Aorta (tissue), 5 donors: ENCODE measurements around the gene BAK1. TPM values are rescaled to one million over a fixed set of nuclear protein-coding genes. Genes with fewer than 3 reads are reported as not detected.
A peak's percentile ranks its signal among the peaks of the same experiment; 100 is the strongest.

Experiments
- ATAC-seq: fragments of 200-7000 bp; cut with Tn5 transposase; one replicate; pipeline ENCODE4 v1.9.1; 2022; ENCODE audit warnings: moderate library complexity; ENCODE audit not compliant: low FRiP score
- DNase-seq, 2 donors: peaks; one replicate each; pipeline ENCODE4 v3.0.0-alpha.2; 2020
- H3K27ac ChIP-seq, 2 donors: one replicate each; pipeline ENCODE4 v1.5.1; 2013; ENCODE audit warnings: low read length in 2 of 2, mild to moderate bottlenecking in 2 of 2, moderate library complexity in 2 of 2, control low read depth in 1 of 2, inconsistent platforms in 1 of 2, low read depth in 1 of 2
- H3K27me3 ChIP-seq, 2 donors: one replicate each; pipeline ENCODE4 v1.6.1; 2013; ENCODE audit warnings: control low read depth in 1 of 2, low read length in 1 of 2, mild to moderate bottlenecking in 1 of 2, moderate library complexity in 1 of 2; ENCODE audit not compliant: insufficient read depth in 2 of 2, control insufficient read depth in 1 of 2
- H3K36me3 ChIP-seq, 2 donors: one replicate each; pipeline ENCODE4 v1.6.1; 2013; ENCODE audit warnings: control low read depth in 1 of 2, low read length in 1 of 2, mild to moderate bottlenecking in 1 of 2; ENCODE audit not compliant: insufficient read depth in 2 of 2, control insufficient read depth in 1 of 2
- H3K4me1 ChIP-seq, 2 donors: one replicate each; pipeline ENCODE4 v1.6.1; 2013; ENCODE audit warnings: low read length in 2 of 2, control low read depth in 1 of 2, mild to moderate bottlenecking in 1 of 2, moderate library complexity in 1 of 2; ENCODE audit not compliant: insufficient read depth in 2 of 2, control insufficient read depth in 1 of 2
- H3K4me3 ChIP-seq, 2 donors: one replicate each; pipeline ENCODE4 v1.5.1; 2013; ENCODE audit warnings: low read length in 2 of 2, control low read depth in 1 of 2, mild to moderate bottlenecking in 1 of 2
- H3K9me3 ChIP-seq: one replicate; pipeline ENCODE4 v1.6.1; 2013; ENCODE audit warnings: mild to moderate bottlenecking, low read length; ENCODE audit not compliant: control insufficient read depth
- WGBS, 2 donors: extraction: QIAGEN DNeasy Blood & Tissue Kit; methylation state at CpG; one replicate each; pipeline ENCODE4 v1.1.7; 2013; 5-methylcytosine and 5-hydroxymethylcytosine counted together
- intact Hi-C, 2 donors: fragments of 100-400 bp; cut with DNase I; formaldehyde crosslinking; loops; one replicate each; pipeline versions ENCODE4 v1.14.2 to v1.15.0; 2022
- polyA plus RNA-seq, 2 donors: library from polyadenylated mRNA; stranded (reverse); fragments of 200-250 nt; gene quantifications; one replicate each; pipeline ENCODE4 v1.2.3, GENCODE V29; 2013
- total RNA-seq, 2 donors: library from RNA; stranded (reverse); fragmentation: NEBNext Ultra II Directional; extraction: Animal tissue kit (Norgen Biotek cat#: 25700); gene quantifications; one replicate each; pipeline ENCODE4 v1.2.1, GENCODE V29; 2021
- donor health status: healthy with polysubstance abuse.
- donor health status: Bipolar disorder and iron deficiency.
- donor health status: DM: no; HTN: no; CAD: no.
- donor health status: DM: no; HTN: no; CAD: no.
- donor health status: DM: yes; HTN: yes; CAD: no.

Gene BAK1
- total and polyA plus RNA-seq, 4 donors, result 12.4 to 21.8 (median 14.2) TPM

DNA sequence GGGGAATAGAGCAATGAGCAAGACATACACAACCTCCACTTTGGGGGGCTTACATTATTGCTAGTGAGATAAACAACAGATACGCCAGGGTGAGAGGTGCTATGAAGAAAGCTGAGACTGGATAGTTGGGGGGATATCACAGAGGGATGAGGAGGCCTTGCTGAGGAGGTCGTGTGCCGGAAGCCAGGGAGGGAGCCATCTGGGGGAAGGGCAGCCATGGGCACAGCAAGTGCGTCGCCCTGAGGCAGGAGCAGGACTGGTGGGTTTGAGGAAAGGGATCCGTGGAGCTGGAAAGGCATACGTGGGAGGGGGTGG lies 12.2 kb upstream of the BAK1 start:
- H3K27me3 ChIP-seq, result no peaks in the 10 kb centered on the region
- DNase-seq (no peak), ATAC-seq (no peak)
- intact Hi-C loops, result no loop called here
- no peaks in the 10 kb centered on the region for H3K9me3 ChIP-seq
- WGBS, 2 donors, result 90 to 91% methylated on average over 7 of the region's 7 CpGs
- H3K36me3 ChIP-seq, result no peaks in the 10 kb centered on the region
- no peak overlapping the region for H3K27ac ChIP-seq
- H3K4me3 ChIP-seq, result no peak overlapping the region
- H3K4me1 ChIP-seq, result no peaks in the 10 kb centered on the region

DNA sequence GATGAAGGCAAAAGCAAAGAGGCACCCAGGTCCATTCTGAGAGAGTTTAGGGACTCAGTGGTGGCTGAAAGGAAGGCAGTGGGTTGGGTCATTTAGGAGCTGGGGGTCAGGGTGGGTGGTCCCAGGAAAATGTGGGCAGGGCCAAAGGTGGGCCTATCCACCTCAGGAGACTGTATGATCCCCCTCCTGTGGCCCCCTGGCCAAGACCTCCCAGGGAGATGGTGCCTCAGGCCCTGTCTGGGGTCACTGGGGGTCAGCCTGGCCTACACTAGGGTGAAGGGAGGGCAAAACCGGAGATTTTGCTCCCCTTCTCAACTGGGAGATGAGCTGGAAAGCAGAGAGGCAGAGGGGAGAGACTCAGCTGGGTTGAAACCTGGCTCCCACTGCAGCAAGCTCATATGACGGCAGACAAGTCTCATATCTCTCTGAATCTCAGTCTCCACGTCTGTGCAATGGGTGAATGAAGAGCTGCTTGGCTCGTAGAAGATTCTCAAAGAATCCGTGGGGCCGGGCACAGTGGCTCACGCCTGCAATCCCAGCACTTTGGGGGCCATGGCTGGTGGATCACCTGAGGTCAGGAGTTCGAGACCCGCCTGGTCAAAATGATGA lies 11.5 kb upstream of the BAK1 start:
- Histone ChIP-seq H3K36me3 (no peaks in the 10 kb centered on the region), H3K4me3 (no peak overlapping the region), H3K27ac (no peak overlapping the region), H3K27me3 (no peaks in the 10 kb centered on the region), H3K9me3 (no peaks in the 10 kb centered on the region), H3K4me1 (no peaks in the 10 kb centered on the region)
- WGBS, 2 donors, result 95 to 96% methylated on average over 9 of the region's 9 CpGs
- ATAC-seq, result no peak
- DNase-seq, result no peak
- intact Hi-C loops, result no loop called here

DNA sequence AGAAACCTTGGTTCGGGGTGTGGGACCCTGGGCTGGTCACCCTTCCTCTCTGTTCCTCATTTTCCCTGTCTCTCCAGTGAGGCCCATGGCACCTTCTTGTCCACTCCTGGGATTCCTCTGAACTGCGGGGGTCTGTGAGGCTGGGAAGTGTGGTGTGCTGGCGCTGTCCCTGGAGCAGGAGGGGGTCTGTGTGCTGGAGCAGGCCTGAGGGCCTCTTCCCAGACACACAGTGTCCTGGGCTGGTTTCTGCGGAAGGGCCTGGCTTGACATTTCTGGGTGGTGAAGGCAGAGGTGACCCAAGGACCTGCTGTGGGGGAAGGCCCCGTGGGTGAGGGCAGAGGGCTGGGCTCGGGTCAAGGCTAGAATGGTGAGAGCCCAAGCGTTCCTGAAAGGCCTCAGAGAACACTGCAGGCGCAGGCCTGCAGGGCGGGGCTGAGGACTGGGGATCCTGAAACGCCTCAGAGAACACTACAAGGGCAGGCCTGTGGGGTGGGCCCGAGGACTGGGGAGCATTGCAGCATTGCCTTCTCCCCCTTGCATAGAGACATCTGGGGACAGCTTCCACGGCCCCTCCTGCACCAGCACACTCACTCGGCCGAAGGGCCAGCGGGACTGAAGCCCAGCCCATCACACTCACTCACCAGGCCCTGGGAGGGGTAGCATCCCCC lies 10.6 kb upstream of the BAK1 start:
- no peak for ATAC-seq
- H3K27ac ChIP-seq, result no peak overlapping the region
- H3K36me3 ChIP-seq, result no peaks in the 10 kb centered on the region
- H3K4me3 ChIP-seq, result no peak overlapping the region
- WGBS, 2 donors, result 78 to 79% methylated on average over 15 of the region's 15 CpGs
- no peaks in the 10 kb centered on the region for H3K27me3 ChIP-seq
- H3K4me1 ChIP-seq, result no peaks in the 10 kb centered on the region
- intact Hi-C loops, result no loop called here
- no peaks in the 10 kb centered on the region for H3K9me3 ChIP-seq
- no peak for DNase-seq

DNA sequence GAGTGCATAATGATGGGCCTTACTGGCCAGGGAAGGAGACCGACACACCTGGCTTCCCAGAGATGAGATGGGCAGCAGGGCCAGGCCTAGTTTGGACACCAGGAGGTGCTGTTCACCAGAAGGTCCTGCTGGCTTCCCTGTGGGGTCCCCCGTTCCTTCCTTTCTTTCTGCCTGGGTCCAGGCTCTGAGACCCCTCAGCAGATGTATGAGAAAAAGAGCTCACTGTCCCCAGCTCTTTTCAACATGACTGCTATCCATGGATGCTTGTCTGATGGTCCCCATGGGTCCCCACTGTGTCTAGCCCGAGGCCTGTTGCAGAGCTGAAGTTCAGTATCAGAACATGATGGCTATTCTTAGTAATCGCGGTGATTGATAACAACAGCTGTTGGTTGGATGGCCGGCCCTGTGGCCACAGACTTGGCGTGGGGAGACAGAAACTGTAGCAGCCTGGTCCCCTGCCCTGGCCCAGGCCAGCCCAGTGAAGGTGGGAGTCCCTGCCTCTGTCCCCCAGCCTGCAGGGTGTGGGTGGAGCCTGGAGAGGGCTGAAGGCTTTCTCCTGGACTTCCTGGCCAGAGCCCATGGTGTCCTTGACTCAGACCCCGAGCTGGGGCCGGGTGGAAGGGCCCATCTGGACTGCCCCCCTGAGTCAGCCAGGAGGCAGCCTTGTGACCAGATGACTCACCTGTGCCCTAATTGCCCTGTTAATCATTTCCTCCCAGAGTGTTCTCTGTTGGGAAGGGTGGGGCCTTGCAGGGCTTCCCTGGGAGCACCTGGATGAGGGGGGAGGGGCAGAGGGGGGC lies 9.9 kb upstream of the BAK1 start:
- Histone ChIP-seq H3K4me1 (no peaks in the 10 kb centered on the region), H3K27ac (no peak overlapping the region), H3K27me3 (no peaks in the 10 kb centered on the region), H3K9me3 (no peaks in the 10 kb centered on the region), H3K36me3 (no peaks in the 10 kb centered on the region), H3K4me3 (no peak overlapping the region)
- peak; percentile 62 to 84 for DNase-seq
- WGBS, 2 donors, result 62 to 63% methylated on average over 9 of the region's 9 CpGs
- peak; percentile 30 for ATAC-seq
- intact Hi-C loops, result loop anchor here in 1 of 2 donors (5.0 kb wide), 2 partner anchors 82 to 562 kb away; no protein-coding TSS in a partner anchor

DNA sequence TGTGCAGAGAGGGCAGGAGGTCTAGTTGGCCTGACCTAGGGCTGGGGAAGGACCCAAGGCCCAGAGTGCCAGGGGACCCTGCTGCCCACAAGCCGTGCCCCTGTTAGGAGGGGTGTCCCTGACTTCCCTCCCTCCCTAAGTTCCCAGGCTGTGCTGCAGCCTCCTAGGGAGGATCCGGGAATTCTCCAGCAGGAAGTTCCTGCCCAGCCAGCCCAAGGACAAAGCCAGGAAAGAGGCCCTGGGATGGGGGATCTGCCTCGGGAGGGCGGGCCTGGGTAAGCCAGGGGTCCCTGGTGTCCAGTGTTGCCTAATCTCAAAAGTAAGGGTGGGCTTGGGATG lies 9.3 kb upstream of the BAK1 start:
- H3K9me3 ChIP-seq, result no peaks in the 10 kb centered on the region
- no peaks in the 10 kb centered on the region for H3K36me3 ChIP-seq
- 77 to 78% methylated on average over 3 to 4 of the region's 4 CpGs for WGBS, 2 donors
- intact Hi-C loops, result loop anchor here in 1 of 2 donors (5.0 kb wide), 2 partner anchors 83 to 563 kb away; no protein-coding TSS in a partner anchor
- no peaks in the 10 kb centered on the region for H3K27me3 ChIP-seq
- H3K4me3 ChIP-seq, result no peak overlapping the region
- ATAC-seq (no peak), DNase-seq (no peak)
- H3K27ac ChIP-seq, result no peak overlapping the region
- H3K4me1 ChIP-seq, result no peaks in the 10 kb centered on the region

DNA sequence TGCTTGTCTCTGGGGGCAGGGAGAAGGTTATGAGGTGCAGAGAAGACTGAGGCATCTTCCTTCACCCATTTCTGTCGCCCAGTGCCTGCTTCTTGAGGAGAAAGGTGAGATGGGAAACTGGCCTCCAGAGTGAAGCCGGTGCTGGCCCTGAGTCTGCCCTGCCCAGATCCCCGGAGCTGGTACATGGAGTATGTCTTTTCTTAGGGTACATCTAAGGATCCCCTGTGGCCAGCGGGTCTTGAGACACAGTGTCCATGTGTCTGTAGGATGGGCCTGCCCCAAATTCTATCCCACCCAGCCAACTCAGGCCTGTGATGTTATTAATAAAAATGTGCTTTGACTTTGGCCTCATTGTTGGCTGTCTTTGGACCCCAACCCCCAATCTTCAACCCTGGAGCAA lies 8.8 kb upstream of the BAK1 start:
- 92 to 94% methylated on average over 4 of the region's 4 CpGs for WGBS, 2 donors
- ATAC-seq (no peak), DNase-seq (no peak)
- no peaks in the 10 kb centered on the region for H3K9me3 ChIP-seq
- no peaks in the 10 kb centered on the region for H3K4me1 ChIP-seq
- H3K27ac ChIP-seq, result no peak overlapping the region
- H3K4me3 ChIP-seq, result no peak overlapping the region
- H3K27me3 ChIP-seq, result no peaks in the 10 kb centered on the region
- intact Hi-C loops, result loop anchor here in 1 of 2 donors (5.0 kb wide), 2 partner anchors 83 to 563 kb away; no protein-coding TSS in a partner anchor
- no peaks in the 10 kb centered on the region for H3K36me3 ChIP-seq

DNA sequence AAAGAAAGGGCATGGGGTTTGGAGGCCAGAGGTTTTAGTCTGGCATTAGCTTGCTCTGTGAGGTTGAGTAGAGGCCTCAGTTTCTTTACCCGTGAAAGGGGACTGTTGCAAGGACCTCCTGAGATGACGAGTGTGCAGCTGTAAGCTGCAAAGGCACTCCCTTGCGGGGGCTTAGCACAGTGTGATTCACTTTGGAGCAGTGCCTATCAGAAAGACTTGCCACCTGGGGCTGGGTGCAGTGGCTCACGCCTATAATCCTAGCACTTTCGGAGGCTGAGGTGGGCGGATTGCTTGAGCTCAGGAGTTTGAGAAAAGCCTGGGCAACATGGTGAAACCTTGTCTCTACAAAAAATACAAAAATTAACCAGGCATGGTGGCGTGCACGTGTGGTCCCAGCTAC lies 7.5 kb upstream of the BAK1 start:
- H3K9me3 ChIP-seq, result no peaks in the 10 kb centered on the region
- no peak for ATAC-seq
- WGBS, 2 donors, result 86 to 87% methylated on average over 8 of the region's 8 CpGs

DNA sequence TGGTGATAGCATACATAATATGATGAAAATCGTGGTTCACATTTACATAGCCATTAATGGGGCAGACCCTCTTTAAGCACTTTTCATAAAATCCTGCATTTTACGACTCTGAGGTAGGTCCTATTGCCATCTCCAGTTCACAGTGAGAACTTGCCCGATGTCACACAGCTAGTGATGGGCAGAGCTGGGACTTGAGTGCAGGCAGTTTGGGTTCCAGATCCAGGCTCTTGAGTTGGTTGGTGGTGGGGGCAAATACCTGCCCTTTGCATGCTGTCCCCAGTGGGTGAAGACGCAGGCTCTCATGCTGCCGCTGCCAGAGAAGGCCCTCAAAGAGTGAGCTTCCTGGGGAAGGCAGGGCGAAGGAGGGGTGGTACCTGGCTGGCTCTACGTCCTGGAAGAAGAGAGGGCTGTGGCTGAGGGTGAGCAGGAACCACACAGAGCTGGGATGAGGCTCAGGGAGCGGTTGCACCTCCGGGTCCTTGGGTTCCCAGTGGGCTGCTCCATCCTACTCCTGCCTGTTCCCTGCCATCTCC lies 6.1 kb upstream of the BAK1 start:
- intact Hi-C loops, result loop anchor here in 1 of 2 donors (2.0 to 5.0 kb wide), 3 partner anchors 86 to 566 kb away; no protein-coding TSS in a partner anchor
- WGBS, 2 donors, result 76 to 80% methylated on average over 8 to 9 of the region's 9 CpGs
- Histone ChIP-seq H3K4me1 (no peaks in the 10 kb centered on the region), H3K36me3 (no peaks in the 10 kb centered on the region), H3K4me3 (no peak overlapping the region), H3K27me3 (no peaks in the 10 kb centered on the region), H3K27ac (no peak overlapping the region), H3K9me3 (no peaks in the 10 kb centered on the region)
- DNase-seq (no peak), ATAC-seq (no peak)

More for the DNA sequence above, 7.5 kb upstream of the BAK1 start:
- intact Hi-C loops, result loop anchor here in 1 of 2 donors (2.0 to 5.0 kb wide), 3 partner anchors 85 to 565 kb away; no protein-coding TSS in a partner anchor
- no peak for DNase-seq
- Histone ChIP-seq H3K36me3 (no peaks in the 10 kb centered on the region), H3K27me3 (no peaks in the 10 kb centered on the region), H3K27ac (no peak overlapping the region), H3K4me1 (no peaks in the 10 kb centered on the region), H3K4me3 (no peak overlapping the region)
